Subcutaneous adipose tissue (tissue), 4 donors: ENCODE results near the gene ADGRA1. TPM values are rescaled to one million over a fixed set of nuclear protein-coding genes. Genes with fewer than 3 reads are reported as not detected.

Experiments used
- total RNA-seq, 4 donors: library from RNA; depleted of rRNA; stranded (reverse); fragments of >200 nt; gene quantifications; one replicate each; pipeline ENCODE4 v1.1.0, GENCODE V29; 2016
- TF ChIP-seq, protein P1 (sequence below): fragments of 450-650 bp; IDR thresholded peaks from one replicate; pipeline ENCODE4 v1.5.1; 2016; ENCODE audit warnings: low read depth, mild to moderate bottlenecking, control low read depth, antibody characterized with exemption, moderate library complexity

The ADGRA1 gene
- total RNA-seq, 4 donors from 2014 or later = 0.38 TPM; not detected in 3

DNA sequence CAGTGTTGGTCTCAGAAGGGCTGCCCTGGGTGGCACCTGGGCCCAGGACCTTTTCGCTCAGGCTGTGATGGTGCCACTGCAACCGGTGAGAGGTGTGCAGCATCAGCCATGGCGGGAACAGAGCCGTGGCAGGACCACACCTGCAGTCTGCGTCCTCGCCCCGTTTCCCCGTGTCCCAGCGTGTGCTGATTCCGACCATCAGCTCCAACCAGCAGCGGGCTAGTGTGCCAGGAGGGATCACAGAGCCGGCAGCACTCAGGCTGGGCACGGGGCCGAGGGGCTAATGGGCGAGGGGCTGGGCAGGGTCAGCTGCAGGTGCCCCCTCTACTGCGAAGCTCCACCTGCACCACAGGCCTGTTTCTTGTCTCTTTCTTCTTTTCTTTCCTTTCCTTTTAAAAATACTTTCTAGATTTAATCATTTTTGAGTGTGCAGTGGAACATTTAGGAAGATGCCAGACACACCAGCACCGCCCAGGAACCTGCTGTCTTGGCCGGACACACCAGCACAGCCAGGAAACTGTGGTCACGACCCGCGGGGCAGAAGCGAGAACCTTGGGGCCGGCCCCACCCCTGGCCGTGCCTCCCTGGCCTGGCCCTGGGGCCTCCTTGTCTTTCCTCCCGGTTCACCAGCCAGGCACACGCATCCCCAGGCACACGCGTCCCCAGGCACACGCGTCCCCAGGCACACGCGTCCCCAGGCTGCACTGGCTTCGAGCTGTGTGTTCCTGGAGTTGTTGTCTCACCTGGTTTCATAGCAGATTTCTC is 34.6 kb downstream of the ADGRA1 start:
- TF ChIP-seq, protein P1, sequence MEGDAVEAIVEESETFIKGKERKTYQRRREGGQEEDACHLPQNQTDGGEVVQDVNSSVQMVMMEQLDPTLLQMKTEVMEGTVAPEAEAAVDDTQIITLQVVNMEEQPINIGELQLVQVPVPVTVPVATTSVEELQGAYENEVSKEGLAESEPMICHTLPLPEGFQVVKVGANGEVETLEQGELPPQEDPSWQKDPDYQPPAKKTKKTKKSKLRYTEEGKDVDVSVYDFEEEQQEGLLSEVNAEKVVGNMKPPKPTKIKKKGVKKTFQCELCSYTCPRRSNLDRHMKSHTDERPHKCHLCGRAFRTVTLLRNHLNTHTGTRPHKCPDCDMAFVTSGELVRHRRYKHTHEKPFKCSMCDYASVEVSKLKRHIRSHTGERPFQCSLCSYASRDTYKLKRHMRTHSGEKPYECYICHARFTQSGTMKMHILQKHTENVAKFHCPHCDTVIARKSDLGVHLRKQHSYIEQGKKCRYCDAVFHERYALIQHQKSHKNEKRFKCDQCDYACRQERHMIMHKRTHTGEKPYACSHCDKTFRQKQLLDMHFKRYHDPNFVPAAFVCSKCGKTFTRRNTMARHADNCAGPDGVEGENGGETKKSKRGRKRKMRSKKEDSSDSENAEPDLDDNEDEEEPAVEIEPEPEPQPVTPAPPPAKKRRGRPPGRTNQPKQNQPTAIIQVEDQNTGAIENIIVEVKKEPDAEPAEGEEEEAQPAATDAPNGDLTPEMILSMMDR = no peak

DNA sequence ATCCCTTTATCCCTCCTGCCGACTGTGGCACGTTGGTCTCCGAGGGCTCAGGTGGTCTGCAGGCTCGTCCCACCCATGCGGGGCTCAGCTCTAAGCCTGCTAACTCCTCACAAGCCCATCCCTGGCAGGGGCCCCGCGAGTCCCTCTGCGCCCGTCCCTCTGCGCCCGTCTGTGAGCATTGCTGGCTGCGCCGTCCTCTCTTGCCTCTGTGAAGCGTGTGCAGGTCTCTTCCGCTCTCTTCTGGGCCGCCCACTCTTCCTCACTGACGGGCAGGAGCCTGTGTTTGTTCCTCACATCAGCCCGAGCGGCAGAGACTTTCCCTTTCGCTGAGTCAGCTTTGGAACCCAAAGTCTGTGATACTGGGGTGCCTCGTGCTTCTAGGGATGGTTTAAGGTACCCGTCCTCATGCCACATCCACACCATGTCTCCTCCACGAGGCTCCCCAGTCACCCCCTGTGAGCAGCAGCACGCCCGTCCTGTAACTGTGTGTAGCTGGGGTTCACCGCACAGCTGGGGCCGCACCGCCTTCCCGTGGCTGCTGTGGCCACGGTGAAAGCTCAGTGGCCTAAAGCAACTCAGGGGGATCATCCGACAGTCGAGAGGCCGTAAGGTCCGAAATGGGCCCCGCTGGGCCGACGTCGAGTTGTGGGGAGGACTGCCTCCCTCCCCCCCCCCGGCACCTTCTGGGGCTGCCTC is 35.5 kb downstream of the ADGRA1 start:
- TF ChIP-seq, protein P1 = no peak

DNA sequence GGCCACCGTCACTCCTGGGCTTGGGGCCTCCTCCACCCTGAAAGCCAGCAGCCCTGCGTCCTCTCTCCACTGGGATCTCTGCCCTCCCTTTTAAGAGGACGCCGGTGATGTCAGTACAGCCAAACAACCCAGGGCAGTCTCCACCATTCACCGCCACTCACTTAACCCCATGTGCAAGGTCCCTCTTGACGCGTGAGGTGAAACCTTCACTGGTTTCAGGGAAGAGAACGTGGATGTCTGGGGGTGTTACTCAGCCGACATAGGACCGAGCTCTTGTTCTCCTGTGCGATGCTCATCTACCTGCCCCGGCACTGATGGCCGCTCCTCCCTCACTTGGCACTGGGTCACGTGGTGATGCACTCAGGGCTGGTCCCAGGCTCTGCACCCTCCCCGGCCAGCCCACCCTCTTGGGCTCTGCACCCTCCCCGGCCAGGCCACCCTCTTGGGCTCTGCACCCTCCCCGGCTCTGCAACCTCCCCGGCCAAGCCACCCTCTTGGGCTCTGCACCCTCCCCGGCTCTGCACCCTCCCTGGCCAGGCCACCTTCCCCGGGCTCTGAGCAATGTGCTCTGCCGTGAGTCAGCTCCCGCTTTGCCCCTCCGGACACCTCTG is 36.1 kb downstream of the ADGRA1 start:
- TF ChIP-seq, protein P1 = no peak

DNA sequence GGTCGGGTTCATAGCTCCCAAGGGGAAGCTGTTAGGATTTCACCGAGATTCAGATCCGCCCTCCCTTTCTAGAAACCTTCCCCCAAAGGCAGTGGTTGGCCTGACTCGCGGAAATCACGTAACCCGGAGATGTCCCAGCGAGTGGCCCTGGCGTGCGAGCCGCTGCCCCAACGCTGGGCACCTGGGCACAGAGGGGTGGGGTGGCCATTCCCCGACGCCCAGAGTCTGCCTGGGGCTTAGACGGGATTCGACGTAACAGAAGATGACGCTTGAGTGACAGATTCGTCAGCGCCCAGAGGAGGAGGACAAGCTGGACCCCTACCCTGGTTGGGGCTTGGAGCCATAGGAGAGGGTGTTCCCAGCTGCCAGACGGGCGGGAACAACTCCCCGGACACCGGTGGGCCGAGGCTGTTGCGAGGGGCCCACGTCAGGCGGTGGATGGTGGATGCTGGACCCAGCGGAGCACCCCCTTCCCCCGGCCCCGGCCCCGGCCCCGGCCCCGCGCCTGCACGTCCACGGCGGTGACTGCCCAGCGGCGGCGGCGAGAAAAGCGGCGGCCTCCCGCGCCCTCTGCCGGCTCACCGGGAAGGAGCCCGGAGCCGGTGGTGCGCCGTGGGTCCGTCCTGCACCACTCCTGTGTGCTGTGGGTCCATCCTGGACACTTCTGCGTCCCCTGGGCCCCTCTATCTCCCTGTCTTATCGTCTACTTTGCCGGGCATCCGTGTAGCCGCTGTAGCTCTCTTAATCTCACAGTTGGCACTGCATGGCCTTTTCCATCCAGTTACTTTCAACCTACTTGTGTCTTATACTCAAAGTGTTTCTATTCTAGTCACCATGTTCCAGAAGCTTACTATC is 36.9 kb downstream of the ADGRA1 start:
- TF ChIP-seq, protein P1 = no peak

DNA sequence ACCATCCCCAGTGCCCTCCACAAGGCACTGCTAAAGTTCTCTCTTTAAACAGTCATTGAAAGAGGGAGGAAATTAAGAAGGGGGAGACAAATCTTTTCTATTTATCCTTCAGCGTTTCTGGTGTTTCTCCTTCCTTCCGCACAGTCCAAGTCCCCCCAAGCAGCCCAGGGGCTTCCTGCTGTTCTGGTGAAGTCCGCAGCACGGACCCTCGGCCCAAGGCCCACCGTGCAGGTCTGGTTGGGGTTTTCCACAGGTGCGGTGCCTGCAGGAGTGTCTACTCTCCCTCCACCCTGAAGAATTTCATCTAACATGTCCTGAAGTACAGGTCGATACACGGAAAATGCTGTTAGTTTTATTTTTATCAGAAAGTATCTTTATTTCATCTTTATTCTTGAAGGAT is 38.2 kb downstream of the ADGRA1 start:
- TF ChIP-seq, protein P1 = no peak

DNA sequence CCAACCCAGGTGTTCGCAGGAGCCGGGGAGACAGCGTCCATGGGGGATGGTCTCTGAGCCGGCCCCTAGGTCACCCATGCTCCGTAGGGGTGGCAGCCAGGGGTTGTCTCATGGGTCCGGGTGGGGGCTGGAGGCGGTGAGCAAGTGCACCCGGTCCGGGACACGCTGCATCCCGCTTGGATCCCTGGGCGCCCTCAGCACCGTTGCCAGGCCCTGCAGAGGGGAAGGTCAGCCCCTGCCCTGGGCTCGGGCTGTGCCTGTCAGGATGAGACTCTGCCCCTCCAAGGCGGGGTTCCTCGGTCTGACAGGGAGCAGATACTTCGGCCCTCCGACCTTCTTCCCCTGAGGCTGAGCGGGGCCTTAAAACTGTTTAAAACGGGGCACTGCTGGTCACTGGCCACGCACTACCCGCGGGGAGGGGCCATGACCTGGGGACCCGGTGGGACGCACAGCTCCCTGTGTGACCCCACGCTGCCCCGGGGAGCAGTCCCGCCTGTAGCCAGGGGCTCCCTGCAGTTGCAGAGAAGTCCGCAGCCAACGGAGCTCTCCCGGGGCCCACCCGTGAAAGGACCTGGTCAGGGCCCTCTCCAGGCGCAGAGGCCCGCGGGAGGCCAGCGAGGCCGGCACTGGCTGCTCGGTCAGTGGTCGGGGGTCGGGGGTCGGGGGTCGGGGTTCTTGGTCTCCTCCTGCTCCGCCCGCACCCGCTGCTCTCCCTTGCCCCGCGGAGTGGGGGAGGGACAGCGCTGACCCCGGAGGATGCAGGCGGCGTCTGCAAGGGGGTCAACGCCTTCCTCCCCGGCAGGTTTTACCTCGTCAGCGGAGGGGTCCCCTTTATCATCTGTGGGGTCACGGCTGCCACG is 38.9 kb downstream of the ADGRA1 start:
- TF ChIP-seq, protein P1 = no peak
